Subcutaneous abdominal adipose tissue (tissue), 5 donors: Measurements from ENCODE around the gene CHMP1B.

Experiments used
- H3K27ac ChIP-seq: one replicate; pipeline ENCODE4 v1.7.0; 2013; ENCODE audit warnings: low read depth, mild to moderate bottlenecking, inconsistent platforms, low read length, moderate library complexity
- H3K27me3 ChIP-seq, 5 donors: one replicate each; pipeline ENCODE4 v1.7.0; 2013; ENCODE audit warnings: low read length in 5 of 5, inconsistent platforms in 1 of 5; ENCODE audit not compliant: control insufficient read depth in 5 of 5, insufficient read depth in 4 of 5
- H3K36me3 ChIP-seq, 5 donors: one replicate each; pipeline ENCODE4 v1.7.0; 2013; ENCODE audit warnings: low read length in 5 of 5; ENCODE audit not compliant: control insufficient read depth in 5 of 5, insufficient read depth in 5 of 5
- H3K4me1 ChIP-seq, 5 donors: one replicate each; pipeline ENCODE4 v1.7.0; 2013; ENCODE audit warnings: low read length in 5 of 5, mild to moderate bottlenecking in 3 of 5, moderate library complexity in 1 of 5; ENCODE audit not compliant: control insufficient read depth in 5 of 5, insufficient read depth in 5 of 5
- H3K4me3 ChIP-seq, 5 donors: one replicate each; pipeline ENCODE4 v1.7.0; 2013; ENCODE audit warnings: low read length in 5 of 5, low read depth in 1 of 5
- H3K9ac ChIP-seq, 5 donors: one replicate each; pipeline ENCODE4 v1.7.0; 2013; ENCODE audit warnings: low read length in 5 of 5, mild to moderate bottlenecking in 4 of 5, moderate library complexity in 3 of 5
- H3K9me3 ChIP-seq, 5 donors: one replicate each; pipeline ENCODE4 v1.7.0; 2013; ENCODE audit warnings: low read length in 5 of 5; ENCODE audit not compliant: control insufficient read depth in 5 of 5
- donor health status: healthy.
- donor health status: healthy.
- donor health status: healthy.
- donor health status: healthy.
- donor health status: healthy.

Gene CHMP1B

DNA sequence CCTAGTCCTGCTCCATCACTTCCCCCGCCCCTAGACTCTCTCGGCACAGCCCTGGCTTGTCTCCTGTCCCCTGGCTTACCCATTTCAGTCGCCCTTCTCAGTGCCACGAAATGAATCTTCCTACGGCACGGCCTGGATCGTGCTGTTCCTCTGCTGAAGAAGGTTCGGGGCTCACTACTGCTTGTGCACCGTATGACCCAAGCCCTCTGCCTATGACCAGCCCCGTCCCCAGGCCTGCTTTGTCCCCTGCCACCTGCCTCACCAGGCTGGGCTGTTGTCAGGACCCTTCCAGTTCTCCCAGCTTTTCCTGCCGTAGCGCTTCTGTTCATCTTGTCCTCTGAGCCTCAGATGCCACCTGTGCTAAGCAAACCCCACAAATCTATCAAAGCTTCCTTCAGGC is 13.9 kb downstream of the CHMP1B start:
- Histone ChIP-seq H3K27me3 (no peaks in the 10 kb centered on the region), H3K4me3 (no peak overlapping the region), H3K27ac (no peak overlapping the region), H3K36me3 (no peaks in the 10 kb centered on the region), H3K9me3 (no peaks in the 10 kb centered on the region), H3K4me1 (peaks cover 0 to 3% (median 0%) of the 10 kb centered on the region in 5 donors), H3K9ac (no peak overlapping the region)

DNA sequence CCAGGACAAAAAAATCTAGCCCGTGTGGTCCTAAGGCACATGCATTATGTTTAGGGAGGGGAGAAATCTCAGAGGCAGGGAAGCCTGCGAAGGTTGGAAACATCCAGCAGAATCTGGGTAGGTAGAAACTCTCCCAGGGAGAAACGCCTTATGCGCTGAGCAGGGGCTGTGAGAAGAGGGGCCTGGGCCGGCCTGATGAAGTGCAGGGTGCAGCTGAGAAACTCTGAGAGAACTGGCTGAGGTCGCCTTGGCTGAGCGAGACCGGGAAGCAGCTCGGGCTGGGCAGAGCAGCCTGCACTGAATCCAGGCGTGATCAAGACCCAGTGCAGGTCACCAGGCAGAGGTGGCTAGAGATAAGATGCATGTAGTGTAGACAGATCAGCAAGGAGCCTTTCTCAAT is 15.1 kb downstream of the CHMP1B start:
- no peaks in the 10 kb centered on the region for H3K36me3 ChIP-seq
- no peaks in the 10 kb centered on the region for H3K9me3 ChIP-seq
- peaks cover 0 to 3% (median 0%) of the 10 kb centered on the region in 5 donors for H3K4me1 ChIP-seq
- H3K9ac ChIP-seq: no peak overlapping the region
- no peak overlapping the region for H3K4me3 ChIP-seq
- H3K27ac ChIP-seq: no peak overlapping the region
- no peaks in the 10 kb centered on the region for H3K27me3 ChIP-seq

DNA sequence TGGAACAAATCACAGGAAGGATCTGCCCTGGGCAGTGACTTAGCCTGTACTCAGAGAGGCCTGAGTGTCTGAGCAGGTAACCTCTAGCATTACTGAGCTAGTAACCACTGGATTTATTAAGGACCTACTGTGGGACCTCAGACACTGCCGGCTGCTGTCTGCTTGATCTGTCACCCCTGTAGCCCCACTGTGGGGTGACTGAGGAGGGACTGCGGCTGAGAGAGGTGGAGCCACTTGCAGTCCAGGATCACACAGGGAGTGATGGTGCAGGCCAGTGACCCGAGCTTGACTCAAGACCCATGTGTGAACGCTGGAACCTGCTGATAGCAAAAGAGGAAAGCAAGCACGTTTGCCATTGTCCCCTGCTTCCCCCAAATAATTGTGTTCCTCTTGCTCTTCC is 15.6 kb downstream of the CHMP1B start:
- Histone ChIP-seq H3K9ac (no peak overlapping the region), H3K36me3 (no peaks in the 10 kb centered on the region), H3K4me3 (no peak overlapping the region), H3K27ac (no peak overlapping the region), H3K4me1 (peaks cover 0 to 3% (median 0%) of the 10 kb centered on the region in 5 donors), H3K9me3 (no peaks in the 10 kb centered on the region), H3K27me3 (no peaks in the 10 kb centered on the region)

DNA sequence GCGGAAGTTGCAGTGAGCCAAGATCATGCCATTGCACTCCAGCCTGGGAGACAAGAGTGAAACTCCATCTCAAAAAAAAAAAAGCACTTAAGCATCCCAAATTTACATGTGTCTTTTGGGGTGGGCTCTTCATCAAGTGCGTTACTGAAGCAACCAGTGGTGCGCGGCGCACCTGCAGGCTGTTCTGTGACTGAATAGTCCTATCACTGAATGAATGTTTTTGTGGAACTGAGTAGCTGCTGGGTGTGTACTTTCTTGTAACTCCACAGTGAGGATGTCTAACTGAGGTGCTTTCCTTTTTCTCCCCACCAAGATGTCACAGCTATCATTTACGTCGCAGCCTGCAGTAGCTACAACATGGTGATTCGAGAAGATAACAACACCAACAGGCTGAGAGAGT is 17.0 kb downstream of the CHMP1B start:
- Histone ChIP-seq H3K9me3 (no peaks in the 10 kb centered on the region), H3K4me3 (no peak overlapping the region), H3K27me3 (no peaks in the 10 kb centered on the region), H3K36me3 (peaks cover 0 to 5% (median 0%) of the 10 kb centered on the region in 5 donors), H3K27ac (no peak overlapping the region), H3K9ac (no peak overlapping the region), H3K4me1 (no peaks in the 10 kb centered on the region)

DNA sequence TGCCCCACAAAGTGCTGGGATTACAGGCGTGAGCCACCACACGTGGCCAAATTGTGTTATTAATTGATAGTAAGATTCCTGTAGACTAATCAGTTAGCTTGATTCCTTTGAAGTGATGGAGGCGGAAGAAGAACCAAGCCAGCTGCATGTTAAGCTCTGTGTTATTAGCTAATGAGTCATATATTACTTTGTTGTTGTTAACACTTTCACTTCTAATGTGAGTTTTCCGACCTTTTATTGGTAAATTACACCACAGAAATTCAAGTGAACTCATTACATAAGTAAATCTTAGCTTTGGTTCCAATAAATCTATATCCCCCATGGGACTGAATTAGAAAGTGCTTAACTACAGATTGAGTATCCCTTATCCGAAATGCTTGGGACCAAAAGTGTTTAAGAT is 20.3 kb downstream of the CHMP1B start:
- H3K4me1 ChIP-seq: no peaks in the 10 kb centered on the region
- no peak overlapping the region for H3K27ac ChIP-seq
- H3K36me3 ChIP-seq: peaks cover 0 to 8% (median 0%) of the 10 kb centered on the region in 5 donors
- H3K27me3 ChIP-seq: no peaks in the 10 kb centered on the region
- H3K4me3 ChIP-seq: no peak overlapping the region
- no peaks in the 10 kb centered on the region for H3K9me3 ChIP-seq
- H3K9ac ChIP-seq: no peak overlapping the region

DNA sequence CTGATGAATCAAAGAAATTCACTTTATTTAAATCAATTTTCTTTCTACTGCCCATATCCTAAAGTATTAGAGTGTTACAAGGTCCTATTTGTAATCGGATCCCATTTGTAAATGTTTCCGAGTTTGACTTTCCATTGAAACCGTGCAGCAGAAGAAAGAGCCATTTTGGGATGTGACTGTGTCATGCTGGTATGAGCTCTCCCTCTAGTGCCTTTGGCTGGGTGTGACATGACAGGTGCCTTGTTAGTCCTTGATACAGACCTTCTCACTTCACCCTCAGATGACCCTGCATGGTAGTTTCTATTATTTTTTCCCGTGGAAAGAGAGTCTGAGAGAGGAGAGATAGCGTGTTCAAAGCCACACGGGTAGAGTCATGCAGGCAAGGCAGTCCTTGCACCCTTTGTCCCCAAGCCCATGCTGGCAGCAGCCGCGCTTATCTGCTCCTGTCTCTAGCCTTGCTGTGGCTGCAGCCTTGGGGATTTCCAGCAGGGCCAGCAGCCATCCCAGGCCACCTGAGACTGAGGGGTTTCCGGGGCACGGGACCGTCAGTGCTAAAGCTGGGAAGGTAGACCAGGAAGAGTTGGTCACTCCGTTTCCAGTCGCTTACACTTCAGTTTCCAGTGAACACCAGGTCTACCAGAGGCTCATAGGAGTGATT is 21.4 kb downstream of the CHMP1B start:
- H3K36me3 ChIP-seq: peaks cover 0 to 13% (median 3%) of the 10 kb centered on the region in 5 donors
- no peak overlapping the region for H3K4me3 ChIP-seq
- H3K27ac ChIP-seq: no peak overlapping the region
- no peak overlapping the region for H3K9ac ChIP-seq
- H3K4me1 ChIP-seq: no peaks in the 10 kb centered on the region
- no peaks in the 10 kb centered on the region for H3K9me3 ChIP-seq
- no peaks in the 10 kb centered on the region for H3K27me3 ChIP-seq

DNA sequence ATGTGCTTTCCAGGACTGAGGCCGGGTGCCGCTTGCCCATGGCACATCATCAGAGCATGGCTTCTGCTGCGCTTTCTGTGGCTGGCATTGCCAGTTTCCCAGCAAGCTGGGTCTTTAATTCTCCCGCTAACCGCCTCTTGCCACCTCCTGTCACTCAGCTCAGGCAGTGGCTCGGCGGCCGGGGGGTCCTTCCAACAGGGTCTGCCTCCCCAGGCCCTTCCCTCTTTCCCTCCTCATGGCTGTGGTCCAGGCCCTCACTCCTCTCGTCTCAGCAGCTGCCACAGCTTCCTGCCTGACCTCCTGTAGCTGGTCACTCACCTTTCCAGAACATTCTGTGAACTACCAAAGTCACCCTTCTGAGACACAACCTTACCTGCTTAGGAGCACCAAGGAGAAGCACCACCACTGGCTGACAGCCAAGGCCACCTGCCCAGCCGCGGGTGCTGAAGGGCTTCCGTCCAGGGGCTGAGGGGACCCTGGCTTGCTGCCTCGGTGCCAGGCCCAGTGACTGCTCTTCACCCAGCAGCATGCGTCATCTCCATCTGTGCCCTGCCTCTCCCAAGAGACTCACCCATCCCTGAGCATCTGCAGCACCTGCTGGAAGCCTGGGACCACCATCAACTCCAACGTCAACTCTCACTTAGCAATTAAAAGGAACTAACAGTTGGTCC is 22.6 kb downstream of the CHMP1B start:
- Histone ChIP-seq H3K9me3 (no peaks in the 10 kb centered on the region), H3K36me3 (peaks cover 0 to 16% (median 3%) of the 10 kb centered on the region in 5 donors), H3K9ac (no peak overlapping the region), H3K4me3 (no peak overlapping the region), H3K4me1 (no peaks in the 10 kb centered on the region), H3K27me3 (no peaks in the 10 kb centered on the region), H3K27ac (no peak overlapping the region)

DNA sequence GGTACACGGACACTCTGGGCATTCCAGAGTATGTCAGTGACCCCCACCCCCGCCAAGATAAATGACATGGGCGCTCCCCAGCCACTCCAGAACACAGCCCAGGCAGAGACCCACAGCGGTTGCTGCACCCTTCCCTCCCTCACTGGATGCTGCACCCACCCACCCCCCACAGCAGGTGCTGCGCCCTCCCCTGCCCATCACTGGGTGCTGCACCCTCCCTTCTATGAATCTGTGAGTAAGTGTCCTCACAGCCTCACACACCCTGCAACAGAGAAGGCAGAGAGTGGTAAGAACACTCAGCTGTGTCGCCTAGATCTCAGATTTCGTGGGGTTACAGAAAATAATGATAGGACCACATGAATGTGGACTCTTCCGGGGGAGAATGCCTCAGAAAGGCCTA is 23.5 kb downstream of the CHMP1B start:
- H3K9ac ChIP-seq: no peak overlapping the region
- H3K36me3 ChIP-seq: peaks cover 0 to 16% (median 3%) of the 10 kb centered on the region in 5 donors
- no peak overlapping the region for H3K27ac ChIP-seq
- no peak overlapping the region for H3K4me3 ChIP-seq
- no peaks in the 10 kb centered on the region for H3K9me3 ChIP-seq
- no peaks in the 10 kb centered on the region for H3K4me1 ChIP-seq
- H3K27me3 ChIP-seq: no peaks in the 10 kb centered on the region

DNA sequence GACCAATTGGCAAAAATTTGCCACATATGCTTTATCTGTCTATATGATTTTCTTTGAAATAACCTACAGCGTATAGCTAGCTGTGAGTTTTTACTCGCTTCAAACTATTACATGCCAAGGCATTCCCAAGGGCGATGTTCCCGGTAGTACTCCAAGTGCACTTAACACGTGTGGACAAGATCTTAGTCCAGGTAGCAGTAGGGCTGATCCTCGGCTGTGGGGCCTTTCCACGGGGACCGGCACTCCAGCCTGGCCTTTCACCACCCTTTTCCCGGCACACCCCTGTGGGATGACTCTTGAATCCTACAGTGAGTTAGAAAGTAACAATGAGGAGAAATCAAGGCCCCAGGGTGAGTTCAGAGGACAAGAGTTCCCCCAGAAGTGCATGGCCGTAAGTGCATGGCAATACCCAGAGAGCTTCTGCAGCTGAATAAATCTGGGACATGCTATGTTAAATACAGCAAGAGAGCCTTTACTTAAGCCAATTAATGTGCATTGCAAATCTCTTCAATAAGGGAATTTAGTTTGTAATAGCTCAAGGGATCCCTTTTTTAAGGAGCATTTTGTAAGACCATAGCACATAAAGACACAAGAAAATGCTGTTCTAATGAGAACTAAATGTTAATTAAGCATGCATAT is 26.4 kb downstream of the CHMP1B start:
- Histone ChIP-seq H3K9me3 (no peaks in the 10 kb centered on the region), H3K4me1 (no peaks in the 10 kb centered on the region), H3K4me3 (no peak overlapping the region), H3K27me3 (no peaks in the 10 kb centered on the region), H3K36me3 (peaks cover 4 to 27% (median 11%) of the 10 kb centered on the region in 5 donors), H3K9ac (no peak overlapping the region), H3K27ac (no peak overlapping the region)

DNA sequence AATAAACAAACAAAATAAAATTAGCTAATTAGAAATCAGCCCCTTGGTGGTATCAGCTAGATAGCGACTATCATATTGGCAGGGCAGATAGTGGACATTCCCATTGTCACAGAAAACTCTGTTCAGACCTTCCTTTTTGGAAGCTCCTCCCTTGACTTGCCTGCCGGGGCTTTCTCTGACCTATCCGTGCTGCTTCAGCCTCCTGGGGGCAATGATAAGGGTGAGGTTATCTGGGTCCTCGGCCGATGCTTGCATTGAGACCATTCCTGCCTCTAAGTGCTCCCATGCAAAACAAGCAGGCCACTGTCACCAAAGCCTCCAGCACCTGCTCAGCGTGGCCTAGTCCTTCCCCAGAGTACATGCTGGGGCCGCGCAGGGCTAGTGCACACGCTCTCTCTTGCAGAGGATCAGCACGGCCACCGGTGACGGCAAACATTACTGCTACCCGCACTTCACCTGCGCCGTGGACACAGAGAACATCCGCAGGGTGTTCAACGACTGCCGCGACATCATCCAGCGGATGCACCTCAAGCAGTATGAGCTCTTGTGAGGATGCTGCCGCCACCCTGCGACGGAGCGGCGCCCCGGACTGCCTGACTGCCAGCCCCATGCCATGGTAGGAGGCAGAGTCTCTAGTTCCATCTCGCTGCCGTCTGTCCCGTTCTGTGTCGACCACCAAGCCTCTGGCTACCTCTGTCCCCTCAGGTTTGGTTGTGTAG is 29.5 kb downstream of the CHMP1B start:
- Histone ChIP-seq H3K27me3 (no peaks in the 10 kb centered on the region), H3K9ac (no peak overlapping the region), H3K36me3 (peaks cover 8 to 42% (median 30%) of the 10 kb centered on the region in 5 donors), H3K27ac (no peak overlapping the region), H3K9me3 (no peaks in the 10 kb centered on the region), H3K4me3 (no peak overlapping the region), H3K4me1 (peaks cover 0 to 6% (median 0%) of the 10 kb centered on the region in 5 donors)
